A549 (cell line): ENCODE results near the gene TBC1D22A.

Experiments used
- CEBPB ChIP-seq, 2 experiments: fragments of >200 bp in 1 of 2; sonication (Bioruptor Twin) in 1 of 2; formaldehyde crosslinking in 1 of 2; IDR thresholded peaks; 2 replicates each; pipeline ENCODE4 v1.6.1; 2012 to 2016
- CHD2 ChIP-seq: fragments of 150-350 bp; IDR thresholded peaks from 2 replicates; pipeline ENCODE4 v1.6.1; 2014; ENCODE audit warnings: low read length; ENCODE audit not compliant: partially characterized antibody
- EP300 ChIP-seq, 2 experiments: fragments of >200 bp; sonication (Bioruptor Twin); formaldehyde crosslinking; IDR thresholded peaks; 2 replicates in 1 of 2; 3 replicates in 1 of 2; pipeline ENCODE4 v1.6.1; 2016 to 2017
- MAZ ChIP-seq: fragments of 150-350 bp; IDR thresholded peaks from 2 replicates; pipeline ENCODE4 v1.6.1; 2014; ENCODE audit warnings: antibody characterized with exemption, low read depth, low read length, borderline replicate concordance
- PHF8 ChIP-seq: fragments of 200-600 bp; sonication (generic); IDR thresholded peaks from 2 replicates; pipeline ENCODE4 v1.6.1; 2016; ENCODE audit warnings: low read depth, mild to moderate bottlenecking, antibody characterized with exemption, moderate library complexity, borderline replicate concordance
- POLR2A ChIP-seq: IDR thresholded peaks from 2 replicates; pipeline ENCODE4 v1.6.1; 2012; ENCODE audit warnings: mild to moderate bottlenecking, low read length
- SREBF2 ChIP-seq: fragments of 450-650 bp; IDR thresholded peaks from 2 replicates; pipeline ENCODE4 v1.6.1; 2014; ENCODE audit warnings: mild to moderate bottlenecking, moderate library complexity

DNA sequence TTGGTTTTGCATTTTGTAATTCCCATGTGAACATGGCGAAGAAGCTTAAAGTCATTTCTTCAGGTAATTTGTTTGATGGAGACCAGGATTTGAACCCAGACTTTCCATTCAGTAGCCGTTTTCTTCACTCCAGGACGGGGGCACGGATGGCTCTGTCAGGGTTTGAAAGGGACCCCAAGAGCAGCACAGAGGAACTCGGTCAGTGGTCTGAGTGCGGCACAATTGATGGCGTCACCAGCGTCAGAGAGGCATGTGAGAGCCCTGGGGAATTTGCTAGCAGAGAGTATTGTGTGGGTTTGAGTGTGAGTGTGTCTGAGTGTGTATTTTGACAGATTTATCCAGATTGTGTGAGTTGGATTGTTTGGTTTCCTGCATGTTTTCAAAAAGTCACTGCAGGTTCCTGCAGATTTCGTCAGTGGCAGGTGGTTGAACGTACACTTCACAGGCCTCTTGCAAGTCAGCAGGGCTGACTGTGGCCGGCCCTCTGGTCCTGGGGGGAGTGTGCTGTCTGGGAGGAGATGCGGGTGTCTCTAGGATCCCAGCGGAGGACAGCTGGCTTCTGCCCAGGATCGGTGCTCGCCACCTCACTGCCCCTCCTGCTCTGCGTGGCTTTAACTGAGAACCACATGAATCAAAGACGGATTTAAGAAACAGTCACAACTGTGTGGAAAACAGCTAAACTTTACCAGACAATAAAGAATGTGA is 199.3 kb downstream of the TBC1D22A start:
- TF ChIP-seq POLR2A (no peak), CHD2 (no peak), PHF8 (no peak), SREBF2 (no peak), CEBPB (IDR thresholded peaks at IDR 0.05) (no peak), EP300 (IDR thresholded peaks at IDR 0.05) (no peak), MAZ (no peak)
